Right lobe of liver (tissue), 4 donors: ENCODE measurements around the gene TUNAR.

Experiments used
- CTCF ChIP-seq, 4 donors: fragments of 200-600 bp in 3 of 4; fragments of 450-650 bp in 1 of 4; IDR thresholded peaks; one replicate each; pipeline versions ENCODE4 v1.5.1 to v1.8.0; 2016 to 2022; ENCODE audit warnings: antibody characterized with exemption in 4 of 4, mild to moderate bottlenecking in 2 of 4
- POLR2A ChIP-seq: fragments of 450-650 bp; IDR thresholded peaks from one replicate; pipeline ENCODE4 v1.6.1; 2017; ENCODE audit warnings: antibody characterized with exemption, mild to moderate bottlenecking
- donor health status: DM: no; HTN: no; CAD: no.
- donor health status: DM: no; HTN: no; CAD: no.
- donor health status: DM: no; HTN: yes; CAD: no.

- TF ChIP-seq POLR2A (no peak), CTCF (IDR thresholded peaks at IDR 0.05) (peak in 1 of 4 donors; percentile 34)
Measured at GRCh38 chr14:95876761-95877538, at the start of gene TUNAR.
